Stimulated activated CD8-positive, alpha-beta memory T cell treated with anti-CD3 and anti-CD28 coated beads, Interleukin-4, amount 100 ng/mL, for 4 hours (primary cell): Measurements from ENCODE around the gene ITGB1BP2.
"Not testable (repeated sequence)": the region's sequence is repeated elsewhere in the genome, so short reads cannot be mapped to it uniquely, and the experiment has no call there.

Experiments used
- DNase-seq, 2 donors: peaks; one replicate each; pipeline ENCODE4 v3.0.0-alpha.2; 2020; ENCODE audit warnings: low read depth in 2 of 2, low spot score in 1 of 2

ITGB1BP2 gene

DNA sequence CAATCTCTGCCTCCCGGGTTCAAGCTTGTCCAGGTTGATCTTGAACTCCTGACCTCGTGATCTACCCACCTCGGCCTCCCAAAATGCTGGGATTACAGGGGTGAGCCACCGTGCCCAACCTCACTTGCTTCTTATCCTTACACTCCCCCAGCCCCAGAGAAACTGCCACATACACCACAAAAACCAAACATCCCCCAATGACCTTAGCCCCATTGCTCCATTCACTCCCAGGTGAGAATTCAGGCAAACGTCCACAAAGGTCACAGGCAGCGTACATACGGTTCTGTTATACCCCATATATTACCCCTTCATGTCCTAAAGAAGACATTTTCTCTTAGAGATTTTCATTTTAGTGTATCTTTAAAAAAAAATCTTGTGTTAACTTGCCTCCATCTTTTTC lies 1.1 kb upstream of the ITGB1BP2 start:
- DNase-seq: not testable (repeated sequence)

DNA sequence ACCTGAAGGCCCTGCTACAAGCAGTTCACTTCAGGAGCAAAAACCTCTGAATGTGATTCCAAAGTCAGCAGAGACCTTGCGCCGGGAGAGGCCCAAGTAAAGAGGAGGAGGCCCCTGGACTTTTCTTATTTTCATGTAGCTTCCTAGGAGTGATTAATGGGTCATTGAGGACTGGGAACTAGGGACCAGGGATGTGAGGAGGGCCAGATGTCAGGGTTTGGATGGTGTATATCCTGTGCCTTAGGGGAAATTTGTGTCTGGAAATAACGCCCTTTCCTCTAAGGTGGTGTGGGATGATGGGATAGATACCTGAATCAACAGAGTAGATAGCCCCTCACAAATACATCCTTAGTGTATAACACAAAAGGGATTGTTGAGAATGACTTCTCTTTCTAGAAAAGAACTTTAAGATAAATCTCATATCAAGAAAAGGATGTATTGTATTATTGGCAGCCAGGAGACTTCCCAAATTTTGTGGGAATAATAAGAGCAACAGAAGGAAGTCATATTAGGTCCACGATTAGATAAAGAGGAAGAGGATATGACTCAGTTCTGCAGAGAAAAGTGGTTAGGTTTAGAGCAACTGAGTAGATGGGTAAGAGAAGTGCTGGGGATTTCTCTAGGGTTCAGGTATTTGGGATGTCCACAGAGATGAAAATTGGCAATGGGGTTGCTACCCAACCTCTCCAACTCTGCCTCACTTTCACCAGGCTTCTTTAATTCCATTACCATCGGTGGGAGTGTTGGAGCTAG lies 1.1 kb downstream of the ITGB1BP2 start:
- DNase-seq: no peak

DNA sequence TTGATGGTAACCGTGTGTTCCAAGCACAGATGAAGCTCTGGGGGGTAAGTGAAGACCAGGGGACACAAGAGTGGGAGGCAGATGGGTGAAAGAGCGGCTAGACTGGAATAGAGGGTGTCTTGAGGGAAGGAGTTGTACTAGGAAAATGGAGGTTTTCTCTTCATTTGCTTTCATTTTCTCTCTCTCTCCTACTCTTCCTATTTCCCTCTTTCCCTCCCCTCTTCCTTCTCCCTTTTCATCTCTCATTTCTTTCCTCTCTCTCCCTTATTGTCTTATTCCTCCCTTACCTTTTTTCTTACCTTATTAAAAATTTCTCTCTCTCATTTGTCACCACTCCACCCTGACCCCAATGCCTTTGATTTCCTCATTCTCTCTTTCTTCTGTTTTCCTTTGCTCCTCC lies 3.0 kb downstream of the ITGB1BP2 start:
- DNase-seq: no peak

DNA sequence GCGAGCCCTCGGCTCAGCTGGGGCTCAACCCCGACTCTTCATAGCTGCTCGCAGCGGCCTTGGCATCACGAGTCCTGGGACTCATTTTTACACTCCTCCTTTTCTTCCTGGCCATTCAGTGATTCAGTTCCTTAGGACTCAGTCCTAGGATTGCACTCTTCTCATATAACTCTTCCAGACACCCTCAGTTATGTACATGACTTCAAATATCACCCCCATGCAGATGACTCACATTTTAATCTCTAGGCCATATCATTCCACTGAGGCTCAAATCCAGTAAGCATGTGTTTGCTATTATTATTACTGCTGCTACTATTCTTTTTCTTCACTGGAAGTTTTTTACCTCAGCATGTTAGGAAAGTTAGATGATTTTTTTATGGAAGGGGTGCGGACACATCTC lies 14.4 kb downstream of the ITGB1BP2 start:
- DNase-seq: no peak

DNA sequence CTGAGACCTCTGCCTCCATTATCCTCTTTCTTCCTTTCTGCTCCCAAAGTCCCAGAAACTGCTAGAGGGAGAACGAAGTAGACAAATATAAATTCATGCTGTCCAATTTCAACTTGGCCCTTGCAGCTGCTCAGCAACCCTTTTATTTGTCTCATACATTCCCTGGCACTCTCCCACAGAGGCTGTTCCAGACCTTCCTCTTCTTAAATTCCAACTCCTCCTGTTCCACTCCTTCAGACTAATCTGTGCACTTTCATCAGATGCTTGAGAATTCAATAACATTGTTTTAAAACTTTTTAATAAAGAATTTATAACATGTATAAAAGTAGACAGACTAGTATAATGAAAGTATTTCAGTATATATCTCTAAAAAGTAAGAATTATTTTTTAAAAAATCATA lies 15.4 kb downstream of the ITGB1BP2 start:
- DNase-seq: not testable (repeated sequence)

DNA sequence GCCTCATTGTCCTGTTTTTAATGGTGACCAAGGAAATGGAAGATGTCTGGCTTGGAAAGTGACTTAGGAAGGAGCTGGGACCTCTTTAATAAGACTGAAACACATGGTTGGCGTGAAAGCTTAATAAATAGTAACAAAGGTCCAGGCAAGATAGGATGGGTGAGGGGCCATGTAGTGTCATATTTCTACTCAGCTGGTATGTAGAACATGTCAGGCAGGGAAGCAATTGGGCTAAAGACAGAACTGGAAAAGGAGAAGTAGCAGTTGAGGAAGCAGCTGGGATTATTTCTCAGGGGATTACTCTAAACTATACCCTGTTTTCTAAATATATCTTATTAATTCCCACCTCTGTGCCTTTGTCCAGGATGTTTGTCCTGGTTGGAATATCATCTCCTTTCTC lies 18.6 kb downstream of the ITGB1BP2 start:
- DNase-seq: no peak

DNA sequence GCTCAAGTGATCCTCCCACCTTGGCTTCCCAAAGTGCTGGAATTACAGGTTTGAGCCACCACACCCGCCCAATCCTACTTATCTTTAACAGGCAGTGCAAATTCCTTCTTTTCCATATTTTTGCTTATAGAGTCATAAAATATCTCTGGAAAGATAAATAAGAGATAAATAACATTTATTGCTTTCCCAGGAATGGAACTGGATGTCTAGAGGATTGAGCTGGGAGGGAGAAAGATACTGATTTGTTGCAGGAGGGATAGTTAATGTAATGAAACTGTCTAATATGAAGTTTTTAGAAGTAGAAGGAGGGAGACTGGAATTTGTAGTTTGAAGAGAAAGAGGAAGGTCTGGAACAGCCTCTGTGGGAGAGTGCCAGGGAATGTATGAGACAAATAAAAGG lies 20.2 kb downstream of the ITGB1BP2 start:
- no peak for DNase-seq

DNA sequence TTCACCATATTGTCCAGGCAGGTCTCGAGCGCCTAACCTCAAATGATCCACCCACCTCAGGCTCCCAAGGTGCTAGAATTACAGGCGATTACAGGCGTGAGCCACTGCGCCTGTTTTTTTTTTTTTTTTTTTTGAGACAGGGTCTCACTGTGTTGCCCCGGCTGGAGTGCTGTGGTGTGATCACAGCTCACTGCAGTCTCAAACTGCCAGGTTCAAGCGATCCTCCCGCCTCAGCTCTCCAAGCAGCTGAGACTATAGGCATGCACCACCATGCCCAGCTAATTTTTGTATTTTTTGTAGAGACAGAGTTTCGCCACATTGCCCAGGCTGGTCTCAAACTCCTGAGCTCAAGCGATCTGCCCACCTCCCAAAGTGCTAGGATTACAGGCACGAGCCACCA lies 22.9 kb downstream of the ITGB1BP2 start:
- DNase-seq: not testable (repeated sequence)

DNA sequence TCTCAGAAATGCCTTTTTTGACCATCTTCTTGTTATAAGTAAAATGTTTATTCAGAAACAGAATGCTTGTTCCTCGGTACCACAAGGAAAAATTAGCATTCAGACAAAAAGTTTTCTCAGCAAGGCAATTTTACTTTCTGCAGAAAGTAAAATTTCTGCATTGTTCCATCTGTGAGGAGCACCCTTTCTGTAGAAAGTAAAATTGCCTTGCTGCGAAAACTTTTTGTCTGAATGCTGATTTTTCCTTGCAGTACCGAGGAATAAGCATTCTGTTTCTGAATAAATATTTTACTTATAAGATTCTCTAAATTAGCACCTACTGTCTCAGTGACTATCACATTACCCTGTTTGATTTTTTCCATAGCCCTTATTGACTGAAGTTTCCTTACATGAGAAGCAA lies 24.8 kb downstream of the ITGB1BP2 start:
- DNase-seq: no peak

DNA sequence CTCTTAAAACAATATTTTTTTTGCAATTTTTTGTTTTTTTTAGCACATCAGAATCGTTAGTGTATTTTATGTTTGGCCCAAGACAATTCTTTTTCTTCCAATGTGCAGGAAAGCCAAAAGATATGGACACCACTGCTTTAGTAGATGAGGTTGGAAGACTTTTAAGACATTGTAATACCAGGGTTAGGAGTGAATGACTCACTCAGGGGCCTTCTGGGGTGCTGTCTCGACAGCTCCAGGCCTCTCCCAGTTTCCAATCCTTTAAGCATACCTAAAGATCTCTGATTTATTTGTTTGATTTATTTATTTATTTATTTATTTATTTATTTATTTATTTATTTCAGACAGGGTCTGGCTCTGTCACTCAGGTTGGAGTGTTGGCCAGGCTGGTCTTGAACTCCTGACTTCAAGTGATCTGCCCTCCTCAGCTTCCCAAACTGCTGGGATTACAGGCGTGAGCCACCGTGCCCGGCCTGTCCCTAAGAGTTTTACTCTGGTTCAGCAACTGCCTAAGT lies 47.7 kb downstream of the ITGB1BP2 start:
- not testable (repeated sequence) for DNase-seq

DNA sequence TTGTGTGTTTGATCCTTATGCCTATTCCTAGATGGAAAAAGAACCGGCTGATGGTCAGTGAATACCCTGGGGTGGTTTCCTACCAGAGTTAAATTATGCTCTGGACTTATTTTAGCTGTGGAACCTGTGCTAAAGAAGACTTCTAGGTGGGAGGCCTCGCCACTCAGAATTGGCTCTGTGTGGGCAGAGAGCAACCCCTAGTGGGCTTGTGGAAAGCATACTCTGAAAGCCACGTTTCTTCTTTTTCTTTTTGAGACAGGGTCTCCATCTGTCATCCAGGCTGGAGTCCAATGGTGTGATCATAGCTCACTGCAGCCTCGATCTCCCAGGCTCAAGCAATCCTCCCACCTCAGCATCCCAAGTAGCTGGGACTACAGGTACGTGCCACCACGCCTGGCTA lies 48.3 kb downstream of the ITGB1BP2 start:
- DNase-seq: not testable (repeated sequence)

DNA sequence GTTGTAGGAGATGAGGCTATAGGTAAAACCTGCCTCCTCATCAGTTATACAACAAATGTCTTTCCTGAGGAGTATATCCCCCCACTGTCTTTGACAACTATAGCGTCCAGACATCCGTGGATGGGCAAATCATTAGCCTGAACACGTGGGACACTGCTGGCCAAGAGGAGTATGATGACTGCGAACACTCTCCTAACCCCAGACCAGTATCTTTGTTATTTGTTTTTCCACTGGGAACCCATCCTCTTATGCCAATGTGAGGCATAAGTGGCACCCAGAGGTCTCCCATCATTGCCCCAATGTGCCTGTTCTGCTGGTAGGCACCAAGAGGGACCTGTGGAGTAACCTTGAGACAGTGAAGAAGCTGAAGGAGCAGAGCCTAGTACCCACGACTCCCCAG lies 50.9 kb downstream of the ITGB1BP2 start:
- DNase-seq: not testable (repeated sequence)
